Measurements from ENCODE around the gene LAMP1. TPM values are rescaled to one million over a fixed set of nuclear protein-coding genes. Genes with fewer than 3 reads are reported as not detected.

LAMP1 gene
- total and polyA plus RNA-seq, 2 experiments from 2014 or later, result 34.5 to 107 TPM

DNA sequence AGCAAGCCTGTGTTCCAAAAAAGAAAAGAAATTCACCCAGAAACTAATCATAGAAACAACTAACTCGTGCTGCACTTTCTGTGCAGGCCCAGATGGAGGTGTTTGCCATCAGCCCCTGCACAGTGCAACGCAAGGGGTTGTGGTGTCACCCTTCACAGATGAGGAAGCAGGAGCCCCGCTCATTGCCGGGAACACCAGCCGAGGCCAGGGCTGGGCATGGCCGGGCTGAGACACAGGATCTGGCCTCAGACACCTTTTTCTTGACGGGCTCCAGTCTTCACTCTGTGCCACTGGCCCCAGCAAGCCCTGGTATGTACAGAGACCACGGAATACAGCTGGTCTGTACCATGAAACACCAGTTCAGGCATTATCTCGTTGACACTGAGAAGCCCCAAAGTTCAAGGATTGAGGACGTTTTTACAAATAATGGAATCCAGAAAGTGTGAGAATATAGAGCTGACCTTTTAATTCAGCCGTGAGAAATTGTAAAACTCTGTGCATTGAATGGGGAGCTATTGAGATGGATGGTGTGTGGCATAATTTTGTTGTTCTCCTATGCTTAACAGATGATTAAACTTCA is 44.4 kb upstream of the LAMP1 start:
- Histone ChIP-seq H3K79me2 (replicated peaks; ENCODE audit: insufficient read depth) (no peaks in the 10 kb centered on the region), H3F3A (replicated peaks; ENCODE audit: low read depth) (0 out of 2 replicates have a peak, but pooled peaks cover 4% of the 10 kb centered on the region), H3K27ac (ENCODE audit: low read depth) (no peak overlapping the region), H2AFZ (no peak overlapping the region), H3K4me3 (no peak overlapping the region), H3K4me2 (no peak overlapping the region), H3K36me3 (ENCODE audit: insufficient read depth) (peaks cover 39% of the 10 kb centered on the region; the same call in 1 of the 2 replicates), H4K20me1 (replicated peaks; ENCODE audit: insufficient read depth) (peaks cover 12% of the 10 kb centered on the region; the same call in 1 of the 2 replicates), H3K4me1 (ENCODE audit: insufficient read depth) (no peaks in the 10 kb centered on the region), H3K27me3 (ENCODE audit: insufficient read depth) (no peaks in the 10 kb centered on the region), H3K9me2 (ENCODE audit: insufficient read depth) (no peaks in the 10 kb centered on the region)
- Mint-ChIP-seq H3K9me3 (no peaks in the 10 kb centered on the region), H3K4me3 (no peak overlapping the region), H3K27me3 (ENCODE audit: insufficient read depth, low read depth, poor library complexity) (peaks cover 9% of the 10 kb centered on the region), H3K4me1 (no peaks in the 10 kb centered on the region), H3K27ac (no peak overlapping the region), H3K36me3 (ENCODE audit: low read depth) (peaks cover 85% of the 10 kb centered on the region)
- ATAC-seq, result no peak
- DNase-seq (ENCODE audit: low spot score), result no peak
- TF ChIP-seq, protein P1, sequence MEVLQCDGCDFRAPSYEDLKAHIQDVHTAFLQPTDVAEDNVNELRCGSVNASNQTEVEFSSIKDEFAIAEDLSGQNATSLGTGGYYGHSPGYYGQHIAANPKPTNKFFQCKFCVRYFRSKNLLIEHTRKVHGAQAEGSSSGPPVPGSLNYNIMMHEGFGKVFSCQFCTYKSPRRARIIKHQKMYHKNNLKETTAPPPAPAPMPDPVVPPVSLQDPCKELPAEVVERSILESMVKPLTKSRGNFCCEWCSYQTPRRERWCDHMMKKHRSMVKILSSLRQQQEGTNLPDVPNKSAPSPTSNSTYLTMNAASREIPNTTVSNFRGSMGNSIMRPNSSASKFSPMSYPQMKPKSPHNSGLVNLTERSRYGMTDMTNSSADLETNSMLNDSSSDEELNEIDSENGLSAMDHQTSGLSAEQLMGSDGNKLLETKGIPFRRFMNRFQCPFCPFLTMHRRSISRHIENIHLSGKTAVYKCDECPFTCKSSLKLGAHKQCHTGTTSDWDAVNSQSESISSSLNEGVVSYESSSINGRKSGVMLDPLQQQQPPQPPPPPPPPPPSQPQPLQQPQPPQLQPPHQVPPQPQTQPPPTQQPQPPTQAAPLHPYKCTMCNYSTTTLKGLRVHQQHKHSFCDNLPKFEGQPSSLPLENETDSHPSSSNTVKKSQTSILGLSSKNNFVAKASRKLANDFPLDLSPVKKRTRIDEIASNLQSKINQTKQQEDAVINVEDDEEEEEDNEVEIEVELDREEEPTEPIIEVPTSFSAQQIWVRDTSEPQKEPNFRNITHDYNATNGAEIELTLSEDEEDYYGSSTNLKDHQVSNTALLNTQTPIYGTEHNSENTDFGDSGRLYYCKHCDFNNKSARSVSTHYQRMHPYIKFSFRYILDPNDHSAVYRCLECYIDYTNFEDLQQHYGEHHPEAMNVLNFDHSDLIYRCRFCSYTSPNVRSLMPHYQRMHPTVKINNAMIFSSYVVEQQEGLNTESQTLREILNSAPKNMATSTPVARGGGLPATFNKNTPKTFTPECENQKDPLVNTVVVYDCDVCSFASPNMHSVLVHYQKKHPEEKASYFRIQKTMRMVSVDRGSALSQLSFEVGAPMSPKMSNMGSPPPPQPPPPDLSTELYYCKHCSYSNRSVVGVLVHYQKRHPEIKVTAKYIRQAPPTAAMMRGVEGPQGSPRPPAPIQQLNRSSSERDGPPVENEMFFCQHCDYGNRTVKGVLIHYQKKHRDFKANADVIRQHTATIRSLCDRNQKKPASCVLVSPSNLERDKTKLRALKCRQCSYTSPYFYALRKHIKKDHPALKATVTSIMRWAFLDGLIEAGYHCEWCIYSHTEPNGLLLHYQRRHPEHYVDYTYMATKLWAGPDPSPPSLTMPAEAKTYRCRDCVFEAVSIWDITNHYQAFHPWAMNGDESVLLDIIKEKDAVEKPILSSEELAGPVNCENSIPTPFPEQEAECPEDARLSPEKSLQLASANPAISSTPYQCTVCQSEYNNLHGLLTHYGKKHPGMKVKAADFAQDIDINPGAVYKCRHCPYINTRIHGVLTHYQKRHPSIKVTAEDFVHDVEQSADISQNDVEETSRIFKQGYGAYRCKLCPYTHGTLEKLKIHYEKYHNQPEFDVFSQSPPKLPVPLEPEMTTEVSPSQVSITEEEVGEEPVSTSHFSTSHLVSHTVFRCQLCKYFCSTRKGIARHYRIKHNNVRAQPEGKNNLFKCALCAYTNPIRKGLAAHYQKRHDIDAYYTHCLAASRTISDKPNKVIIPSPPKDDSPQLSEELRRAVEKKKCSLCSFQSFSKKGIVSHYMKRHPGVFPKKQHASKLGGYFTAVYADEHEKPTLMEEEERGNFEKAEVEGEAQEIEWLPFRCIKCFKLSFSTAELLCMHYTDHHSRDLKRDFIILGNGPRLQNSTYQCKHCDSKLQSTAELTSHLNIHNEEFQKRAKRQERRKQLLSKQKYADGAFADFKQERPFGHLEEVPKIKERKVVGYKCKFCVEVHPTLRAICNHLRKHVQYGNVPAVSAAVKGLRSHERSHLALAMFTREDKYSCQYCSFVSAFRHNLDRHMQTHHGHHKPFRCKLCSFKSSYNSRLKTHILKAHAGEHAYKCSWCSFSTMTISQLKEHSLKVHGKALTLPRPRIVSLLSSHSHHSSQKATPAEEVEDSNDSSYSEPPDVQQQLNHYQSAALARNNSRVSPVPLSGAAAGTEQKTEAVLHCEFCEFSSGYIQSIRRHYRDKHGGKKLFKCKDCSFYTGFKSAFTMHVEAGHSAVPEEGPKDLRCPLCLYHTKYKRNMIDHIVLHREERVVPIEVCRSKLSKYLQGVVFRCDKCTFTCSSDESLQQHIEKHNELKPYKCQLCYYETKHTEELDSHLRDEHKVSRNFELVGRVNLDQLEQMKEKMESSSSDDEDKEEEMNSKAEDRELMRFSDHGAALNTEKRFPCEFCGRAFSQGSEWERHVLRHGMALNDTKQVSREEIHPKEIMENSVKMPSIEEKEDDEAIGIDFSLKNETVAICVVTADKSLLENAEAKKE (CRISPR knock-in tag; IDR thresholded peaks at IDR 0.05), result no peak
- TF ChIP-seq CREB1 (CRISPR knock-in tag; IDR thresholded peaks at IDR 0.05; ENCODE audit: low read depth), result no peak
- no peak for TF ChIP-seq JUNB (IDR thresholded peaks at IDR 0.05; ENCODE audit: unreplicated experiment)
- TF ChIP-seq STAT1 (IDR thresholded peaks at IDR 0.05; ENCODE audit: unreplicated experiment), result no peak
- TF ChIP-seq EZH2phosphoT487 (IDR thresholded peaks at IDR 0.05; ENCODE audit: unreplicated experiment), result no peak
- TF ChIP-seq REST (IDR thresholded peaks at IDR 0.05; ENCODE audit: unreplicated experiment), result no peak
- no peak for TF ChIP-seq POLR2AphosphoS5 (IDR thresholded peaks at IDR 0.05; ENCODE audit: low read depth)
- TF ChIP-seq ZNF331 (CRISPR knock-in tag; IDR thresholded peaks at IDR 0.05; ENCODE audit: low read depth), result no peak
- no peak for TF ChIP-seq NANOG (IDR thresholded peaks at IDR 0.05; ENCODE audit: borderline replicate concordance)
- TF ChIP-seq EZH2 (IDR thresholded peaks at IDR 0.05; ENCODE audit: low read depth, unreplicated experiment), result no peak
- no peak for TF ChIP-seq ZNF114 (CRISPR knock-in tag; IDR thresholded peaks at IDR 0.05)
- no peak for TF ChIP-seq CTCF (conservative IDR thresholded peaks at IDR 0.05; ENCODE audit: low read depth in 2 of 2)
- TF ChIP-seq, protein P2, sequence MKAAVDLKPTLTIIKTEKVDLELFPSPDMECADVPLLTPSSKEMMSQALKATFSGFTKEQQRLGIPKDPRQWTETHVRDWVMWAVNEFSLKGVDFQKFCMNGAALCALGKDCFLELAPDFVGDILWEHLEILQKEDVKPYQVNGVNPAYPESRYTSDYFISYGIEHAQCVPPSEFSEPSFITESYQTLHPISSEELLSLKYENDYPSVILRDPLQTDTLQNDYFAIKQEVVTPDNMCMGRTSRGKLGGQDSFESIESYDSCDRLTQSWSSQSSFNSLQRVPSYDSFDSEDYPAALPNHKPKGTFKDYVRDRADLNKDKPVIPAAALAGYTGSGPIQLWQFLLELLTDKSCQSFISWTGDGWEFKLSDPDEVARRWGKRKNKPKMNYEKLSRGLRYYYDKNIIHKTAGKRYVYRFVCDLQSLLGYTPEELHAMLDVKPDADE (IDR thresholded peaks at IDR 0.05), result no peak

All from GM23338 (cell line).